ENCODE measurements around the gene C8G. TPM values are rescaled to one million over a fixed set of nuclear protein-coding genes. Genes with fewer than 3 reads are reported as not detected.

C8G gene
- total RNA-seq, 1 experiment from 2014 or later = 0.85 TPM

GRCh38 chr9:136988872-136989271 is 43.8 kb downstream of the C8G start:
- H3K4me3 Mint-ChIP-seq = no peak overlapping the region
- DNase-seq (ENCODE audit: low spot score) (no peak), ATAC-seq (no peak)
- TF ChIP-seq CREM (CRISPR knock-in tag; IDR thresholded peaks at IDR 0.05) (no peak), JUN (CRISPR knock-in tag; IDR thresholded peaks at IDR 0.05) (no peak), MLX (CRISPR knock-in tag; IDR thresholded peaks at IDR 0.05) (no peak)
- TF ChIP-seq, protein P1, sequence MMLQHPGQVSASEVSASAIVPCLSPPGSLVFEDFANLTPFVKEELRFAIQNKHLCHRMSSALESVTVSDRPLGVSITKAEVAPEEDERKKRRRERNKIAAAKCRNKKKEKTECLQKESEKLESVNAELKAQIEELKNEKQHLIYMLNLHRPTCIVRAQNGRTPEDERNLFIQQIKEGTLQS (CRISPR knock-in tag; conservative IDR thresholded peaks at IDR 0.05) = no peak
- TF ChIP-seq, protein P2, sequence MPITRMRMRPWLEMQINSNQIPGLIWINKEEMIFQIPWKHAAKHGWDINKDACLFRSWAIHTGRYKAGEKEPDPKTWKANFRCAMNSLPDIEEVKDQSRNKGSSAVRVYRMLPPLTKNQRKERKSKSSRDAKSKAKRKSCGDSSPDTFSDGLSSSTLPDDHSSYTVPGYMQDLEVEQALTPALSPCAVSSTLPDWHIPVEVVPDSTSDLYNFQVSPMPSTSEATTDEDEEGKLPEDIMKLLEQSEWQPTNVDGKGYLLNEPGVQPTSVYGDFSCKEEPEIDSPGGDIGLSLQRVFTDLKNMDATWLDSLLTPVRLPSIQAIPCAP (CRISPR knock-in tag; IDR thresholded peaks at IDR 0.05) = no peak
- H3K9me3 Mint-ChIP-seq = peaks cover 9% of the 10 kb centered on the region
- ChIA-PET CTCF (interaction anchor here (0.5 to 1.9 kb wide), 6 partner anchors 11 to 147 kb away, joined by 3 to 7 read pairs (median 4); partner anchors contain the start of gene AJM1), POLR2A (no interaction called here)
- peaks cover 51% of the 10 kb centered on the region for H3K27me3 Mint-ChIP-seq (ENCODE audit: low read depth)
- H3K27ac Mint-ChIP-seq = no peak overlapping the region
- no peaks in the 10 kb centered on the region for H3K36me3 Mint-ChIP-seq
- no peaks in the 10 kb centered on the region; the same call in 1 of the 2 replicates for H3K4me1 Mint-ChIP-seq

- no peaks in the 10 kb centered on the region for H3K36me3 Mint-ChIP-seq
- no peak for ATAC-seq
- H3K27me3 Mint-ChIP-seq (ENCODE audit: low read depth) = peaks cover 44% of the 10 kb centered on the region
Measured at GRCh38 chr9:136990242-136990911, 45.3 kb downstream of the C8G start.

More at GRCh38 chr9:136990242-136990911, 45.3 kb downstream of the C8G start:
- DNase-seq (ENCODE audit: low spot score) = no peak
- ChIA-PET CTCF (interaction anchor here (4.8 kb wide), 1 partner anchor 12 kb away, joined by 34 read pairs; no protein-coding TSS in a partner anchor), POLR2A (interaction anchor here (0.7 kb wide), 1 partner anchor 626 kb away, joined by 4 read pairs; no protein-coding TSS in a partner anchor)
- peak overlapping the region; percentile 41 for H3K4me3 Mint-ChIP-seq
- peaks cover 9% of the 10 kb centered on the region for H3K9me3 Mint-ChIP-seq
- H3K4me1 Mint-ChIP-seq = no peaks in the 10 kb centered on the region; the same call in 1 of the 2 replicates
- no peak overlapping the region for H3K27ac Mint-ChIP-seq
- TF ChIP-seq, protein P3, sequence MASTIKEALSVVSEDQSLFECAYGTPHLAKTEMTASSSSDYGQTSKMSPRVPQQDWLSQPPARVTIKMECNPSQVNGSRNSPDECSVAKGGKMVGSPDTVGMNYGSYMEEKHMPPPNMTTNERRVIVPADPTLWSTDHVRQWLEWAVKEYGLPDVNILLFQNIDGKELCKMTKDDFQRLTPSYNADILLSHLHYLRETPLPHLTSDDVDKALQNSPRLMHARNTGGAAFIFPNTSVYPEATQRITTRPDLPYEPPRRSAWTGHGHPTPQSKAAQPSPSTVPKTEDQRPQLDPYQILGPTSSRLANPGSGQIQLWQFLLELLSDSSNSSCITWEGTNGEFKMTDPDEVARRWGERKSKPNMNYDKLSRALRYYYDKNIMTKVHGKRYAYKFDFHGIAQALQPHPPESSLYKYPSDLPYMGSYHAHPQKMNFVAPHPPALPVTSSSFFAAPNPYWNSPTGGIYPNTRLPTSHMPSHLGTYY (CRISPR knock-in tag; IDR thresholded peaks at IDR 0.05) = no peak
- TF ChIP-seq FOXP1 (CRISPR knock-in tag; IDR thresholded peaks at IDR 0.05; ENCODE audit: borderline replicate concordance) (no peak), KAT7 (CRISPR knock-in tag; IDR thresholded peaks at IDR 0.05; ENCODE audit: borderline replicate concordance) (no peak), GRHL2 (CRISPR knock-in tag; IDR thresholded peaks at IDR 0.05; ENCODE audit: insufficient replicate concordance, severe bottlenecking) (no peak), PREB (CRISPR knock-in tag; IDR thresholded peaks at IDR 0.05; ENCODE audit: borderline replicate concordance) (no peak), GABPB1 (CRISPR knock-in tag; IDR thresholded peaks at IDR 0.05) (no peak), NFE2L1 (CRISPR knock-in tag; IDR thresholded peaks at IDR 0.05) (no peak), CDX4 (CRISPR knock-in tag; IDR thresholded peaks at IDR 0.05; ENCODE audit: borderline replicate concordance) (no peak), RORB (CRISPR knock-in tag; IDR thresholded peaks at IDR 0.05) (no peak), ZNF416 (CRISPR knock-in tag; IDR thresholded peaks at IDR 0.05) (no peak), ZNF423 (CRISPR knock-in tag; IDR thresholded peaks at IDR 0.05) (no peak), EMX1 (CRISPR knock-in tag; IDR thresholded peaks at IDR 0.05) (no peak)
- TF ChIP-seq, protein P4, sequence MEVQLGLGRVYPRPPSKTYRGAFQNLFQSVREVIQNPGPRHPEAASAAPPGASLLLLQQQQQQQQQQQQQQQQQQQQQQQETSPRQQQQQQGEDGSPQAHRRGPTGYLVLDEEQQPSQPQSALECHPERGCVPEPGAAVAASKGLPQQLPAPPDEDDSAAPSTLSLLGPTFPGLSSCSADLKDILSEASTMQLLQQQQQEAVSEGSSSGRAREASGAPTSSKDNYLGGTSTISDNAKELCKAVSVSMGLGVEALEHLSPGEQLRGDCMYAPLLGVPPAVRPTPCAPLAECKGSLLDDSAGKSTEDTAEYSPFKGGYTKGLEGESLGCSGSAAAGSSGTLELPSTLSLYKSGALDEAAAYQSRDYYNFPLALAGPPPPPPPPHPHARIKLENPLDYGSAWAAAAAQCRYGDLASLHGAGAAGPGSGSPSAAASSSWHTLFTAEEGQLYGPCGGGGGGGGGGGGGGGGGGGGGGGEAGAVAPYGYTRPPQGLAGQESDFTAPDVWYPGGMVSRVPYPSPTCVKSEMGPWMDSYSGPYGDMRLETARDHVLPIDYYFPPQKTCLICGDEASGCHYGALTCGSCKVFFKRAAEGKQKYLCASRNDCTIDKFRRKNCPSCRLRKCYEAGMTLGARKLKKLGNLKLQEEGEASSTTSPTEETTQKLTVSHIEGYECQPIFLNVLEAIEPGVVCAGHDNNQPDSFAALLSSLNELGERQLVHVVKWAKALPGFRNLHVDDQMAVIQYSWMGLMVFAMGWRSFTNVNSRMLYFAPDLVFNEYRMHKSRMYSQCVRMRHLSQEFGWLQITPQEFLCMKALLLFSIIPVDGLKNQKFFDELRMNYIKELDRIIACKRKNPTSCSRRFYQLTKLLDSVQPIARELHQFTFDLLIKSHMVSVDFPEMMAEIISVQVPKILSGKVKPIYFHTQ (CRISPR knock-in tag; IDR thresholded peaks at IDR 0.05) = no peak
- TF ChIP-seq, protein P5, sequence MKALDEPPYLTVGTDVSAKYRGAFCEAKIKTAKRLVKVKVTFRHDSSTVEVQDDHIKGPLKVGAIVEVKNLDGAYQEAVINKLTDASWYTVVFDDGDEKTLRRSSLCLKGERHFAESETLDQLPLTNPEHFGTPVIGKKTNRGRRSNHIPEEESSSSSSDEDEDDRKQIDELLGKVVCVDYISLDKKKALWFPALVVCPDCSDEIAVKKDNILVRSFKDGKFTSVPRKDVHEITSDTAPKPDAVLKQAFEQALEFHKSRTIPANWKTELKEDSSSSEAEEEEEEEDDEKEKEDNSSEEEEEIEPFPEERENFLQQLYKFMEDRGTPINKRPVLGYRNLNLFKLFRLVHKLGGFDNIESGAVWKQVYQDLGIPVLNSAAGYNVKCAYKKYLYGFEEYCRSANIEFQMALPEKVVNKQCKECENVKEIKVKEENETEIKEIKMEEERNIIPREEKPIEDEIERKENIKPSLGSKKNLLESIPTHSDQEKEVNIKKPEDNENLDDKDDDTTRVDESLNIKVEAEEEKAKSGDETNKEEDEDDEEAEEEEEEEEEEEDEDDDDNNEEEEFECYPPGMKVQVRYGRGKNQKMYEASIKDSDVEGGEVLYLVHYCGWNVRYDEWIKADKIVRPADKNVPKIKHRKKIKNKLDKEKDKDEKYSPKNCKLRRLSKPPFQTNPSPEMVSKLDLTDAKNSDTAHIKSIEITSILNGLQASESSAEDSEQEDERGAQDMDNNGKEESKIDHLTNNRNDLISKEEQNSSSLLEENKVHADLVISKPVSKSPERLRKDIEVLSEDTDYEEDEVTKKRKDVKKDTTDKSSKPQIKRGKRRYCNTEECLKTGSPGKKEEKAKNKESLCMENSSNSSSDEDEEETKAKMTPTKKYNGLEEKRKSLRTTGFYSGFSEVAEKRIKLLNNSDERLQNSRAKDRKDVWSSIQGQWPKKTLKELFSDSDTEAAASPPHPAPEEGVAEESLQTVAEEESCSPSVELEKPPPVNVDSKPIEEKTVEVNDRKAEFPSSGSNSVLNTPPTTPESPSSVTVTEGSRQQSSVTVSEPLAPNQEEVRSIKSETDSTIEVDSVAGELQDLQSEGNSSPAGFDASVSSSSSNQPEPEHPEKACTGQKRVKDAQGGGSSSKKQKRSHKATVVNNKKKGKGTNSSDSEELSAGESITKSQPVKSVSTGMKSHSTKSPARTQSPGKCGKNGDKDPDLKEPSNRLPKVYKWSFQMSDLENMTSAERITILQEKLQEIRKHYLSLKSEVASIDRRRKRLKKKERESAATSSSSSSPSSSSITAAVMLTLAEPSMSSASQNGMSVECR (CRISPR knock-in tag; IDR thresholded peaks at IDR 0.05; ENCODE audit: borderline replicate concordance) = no peak

All from WTC11 (cell line).